Measurements from ENCODE around the gene EFCAB13. TPM values are rescaled to one million over a fixed set of nuclear protein-coding genes. Genes with fewer than 3 reads are reported as not detected.

EFCAB13 gene
- total RNA-seq, 2 donors from 2014 or later: 4.3 to 8.9 TPM

DNA sequence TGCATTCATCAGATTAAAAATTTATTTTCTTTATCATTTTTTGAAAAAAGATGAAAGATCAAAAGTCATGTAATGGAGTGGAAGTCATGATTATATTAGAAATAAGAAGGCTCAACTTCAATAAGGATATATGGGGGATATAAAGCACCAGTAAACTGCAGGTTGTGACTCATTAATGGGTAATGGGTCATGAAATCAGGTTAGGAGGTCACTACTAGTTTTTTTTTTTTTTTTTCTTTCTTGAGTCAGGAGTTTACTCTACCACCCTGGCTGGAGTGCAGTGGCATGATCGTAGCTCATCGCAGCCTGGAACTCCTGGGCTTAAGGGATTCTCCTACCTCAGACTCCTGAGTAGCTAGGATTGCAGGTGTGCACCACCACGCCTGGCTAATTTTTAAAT is 14.3 kb downstream of the EFCAB13 start:
- peaks cover 8% of the 10 kb centered on the region for H3K9me3 ChIP-seq (ENCODE audit: control insufficient read depth, low read length)
- no peak overlapping the region for H3K27ac ChIP-seq (ENCODE audit: low read depth, low read length)
- peaks cover 8% of the 10 kb centered on the region for H3K9me3 Mint-ChIP-seq
- no peak overlapping the region for H3K4me3 ChIP-seq (ENCODE audit: low read length)
- H3K27me3 Mint-ChIP-seq (ENCODE audit: insufficient read depth): no peaks in the 10 kb centered on the region
- no peak for DNase-seq
- TF ChIP-seq, protein P1, sequence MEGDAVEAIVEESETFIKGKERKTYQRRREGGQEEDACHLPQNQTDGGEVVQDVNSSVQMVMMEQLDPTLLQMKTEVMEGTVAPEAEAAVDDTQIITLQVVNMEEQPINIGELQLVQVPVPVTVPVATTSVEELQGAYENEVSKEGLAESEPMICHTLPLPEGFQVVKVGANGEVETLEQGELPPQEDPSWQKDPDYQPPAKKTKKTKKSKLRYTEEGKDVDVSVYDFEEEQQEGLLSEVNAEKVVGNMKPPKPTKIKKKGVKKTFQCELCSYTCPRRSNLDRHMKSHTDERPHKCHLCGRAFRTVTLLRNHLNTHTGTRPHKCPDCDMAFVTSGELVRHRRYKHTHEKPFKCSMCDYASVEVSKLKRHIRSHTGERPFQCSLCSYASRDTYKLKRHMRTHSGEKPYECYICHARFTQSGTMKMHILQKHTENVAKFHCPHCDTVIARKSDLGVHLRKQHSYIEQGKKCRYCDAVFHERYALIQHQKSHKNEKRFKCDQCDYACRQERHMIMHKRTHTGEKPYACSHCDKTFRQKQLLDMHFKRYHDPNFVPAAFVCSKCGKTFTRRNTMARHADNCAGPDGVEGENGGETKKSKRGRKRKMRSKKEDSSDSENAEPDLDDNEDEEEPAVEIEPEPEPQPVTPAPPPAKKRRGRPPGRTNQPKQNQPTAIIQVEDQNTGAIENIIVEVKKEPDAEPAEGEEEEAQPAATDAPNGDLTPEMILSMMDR (conservative IDR thresholded peaks at IDR 0.05): no peak
- no peak overlapping the region for H3K9ac ChIP-seq (ENCODE audit: extremely low read depth, low read length, poor library complexity, severe bottlenecking)
- no peaks in the 10 kb centered on the region for H3K27me3 ChIP-seq (ENCODE audit: control insufficient read depth, insufficient read depth, low read length, poor library complexity, severe bottlenecking)
- peaks cover 4% of the 10 kb centered on the region for H3K4me1 Mint-ChIP-seq
- H3K36me3 ChIP-seq (ENCODE audit: control insufficient read depth, insufficient read depth, low read length): no peaks in the 10 kb centered on the region
- 90 to 94% methylated on average over 2 to 3 of the region's 3 CpGs for WGBS, 2 experiments (ENCODE audit: insufficient coverage in 1 of 2, insufficient read length in 1 of 2)
- no peaks in the 10 kb centered on the region for H3K4me1 ChIP-seq (ENCODE audit: control insufficient read depth, insufficient read depth, low read length)
- H3K36me3 Mint-ChIP-seq (ENCODE audit: low read depth): peaks cover 24% of the 10 kb centered on the region
- no peak overlapping the region for H3K27ac Mint-ChIP-seq
- no peak overlapping the region for H3K4me3 Mint-ChIP-seq

- TF ChIP-seq, protein P1 (conservative IDR thresholded peaks at IDR 0.05): no peak
- Mint-ChIP-seq H3K27me3 (ENCODE audit: insufficient read depth) (peaks cover 3% of the 10 kb centered on the region), H3K4me1 (no peaks in the 10 kb centered on the region), H3K4me3 (no peak overlapping the region), H3K36me3 (ENCODE audit: low read depth) (peaks cover 17% of the 10 kb centered on the region), H3K27ac (no peak overlapping the region), H3K9me3 (peaks cover 3% of the 10 kb centered on the region)
- Histone ChIP-seq H3K36me3 (ENCODE audit: control insufficient read depth, insufficient read depth, low read length) (no peaks in the 10 kb centered on the region), H3K9ac (ENCODE audit: extremely low read depth, low read length, poor library complexity, severe bottlenecking) (no peak overlapping the region), H3K4me1 (ENCODE audit: control insufficient read depth, insufficient read depth, low read length) (no peaks in the 10 kb centered on the region), H3K27ac (ENCODE audit: low read depth, low read length) (no peak overlapping the region), H3K4me3 (ENCODE audit: low read length) (no peak overlapping the region), H3K27me3 (ENCODE audit: control insufficient read depth, insufficient read depth, low read length, poor library complexity, severe bottlenecking) (no peaks in the 10 kb centered on the region), H3K9me3 (ENCODE audit: control insufficient read depth, low read length) (no peaks in the 10 kb centered on the region)
- DNase-seq: no peak
- WGBS, 2 experiments (ENCODE audit: insufficient coverage in 1 of 2, insufficient read length in 1 of 2): no CpG with 5 or more reads among the region's 1 CpG
These were observed 29.1 kb downstream of the EFCAB13 start for GRCh38 chr17:47352848-47353247.

- Mint-ChIP-seq H3K4me3 (no peak overlapping the region), H3K4me1 (no peaks in the 10 kb centered on the region), H3K9me3 (peaks cover 25% of the 10 kb centered on the region), H3K27me3 (ENCODE audit: insufficient read depth) (peaks cover 2% of the 10 kb centered on the region), H3K36me3 (ENCODE audit: low read depth) (peaks cover 24% of the 10 kb centered on the region), H3K27ac (no peak overlapping the region)
- Histone ChIP-seq H3K4me1 (ENCODE audit: control insufficient read depth, insufficient read depth, low read length) (no peaks in the 10 kb centered on the region), H3K9ac (ENCODE audit: extremely low read depth, low read length, poor library complexity, severe bottlenecking) (no peak overlapping the region), H3K27me3 (ENCODE audit: control insufficient read depth, insufficient read depth, low read length, poor library complexity, severe bottlenecking) (no peaks in the 10 kb centered on the region), H3K9me3 (ENCODE audit: control insufficient read depth, low read length) (peaks cover 14% of the 10 kb centered on the region), H3K27ac (ENCODE audit: low read depth, low read length) (no peak overlapping the region), H3K4me3 (ENCODE audit: low read length) (no peak overlapping the region), H3K36me3 (ENCODE audit: control insufficient read depth, insufficient read depth, low read length) (no peaks in the 10 kb centered on the region)
- TF ChIP-seq, protein P1 (conservative IDR thresholded peaks at IDR 0.05): no peak
- no peak for DNase-seq
- 82 to 88% methylated on average over 1 of the region's 1 CpG for WGBS, 2 experiments (ENCODE audit: insufficient coverage in 1 of 2, insufficient read length in 1 of 2)
These were observed 34.9 kb downstream of the EFCAB13 start for GRCh38 chr17:47358652-47359051.
